GM12891 (cell line): ENCODE measurements around the gene NPHP4.

Experiments
- POLR2A ChIP-seq: IDR thresholded peaks from 2 replicates; pipeline ENCODE4 v1.6.1; 2011; ENCODE audit warnings: low read depth, low read length, control low read depth
- POLR2AphosphoS5 ChIP-seq: IDR thresholded peaks from 2 replicates; pipeline ENCODE4 v1.6.1; 2011; ENCODE audit warnings: low read depth, low read length, control low read depth
- SPI1 ChIP-seq: IDR thresholded peaks from 2 replicates; pipeline ENCODE4 v1.6.1; 2011; ENCODE audit warnings: low read depth, low read length, control low read depth

GRCh38 chr1:5959087-5959486, 33.1 kb downstream of the NPHP4 start:
- TF ChIP-seq POLR2A = no peak
- TF ChIP-seq POLR2AphosphoS5 = no peak
- TF ChIP-seq SPI1 = no peak
